Thyroid gland (tissue), 4 donors: Measurements from ENCODE around the gene PAK6. TPM values are rescaled to one million over a fixed set of nuclear protein-coding genes. Genes with fewer than 3 reads are reported as not detected.

Experiments
- DNase-seq, 2 donors: peaks; one replicate each; pipeline ENCODE4 v3.0.0-alpha.2; 2019
- H3K27ac ChIP-seq, 3 donors: fragments of 200-600 bp; sonication (generic); 1 replicate in 2 of 3; 2 replicates in 1 of 3; pipeline ENCODE4 v1.5.1; 2016 to 2019; ENCODE audit warnings: mild to moderate bottlenecking in 1 of 3, moderate library complexity in 1 of 3
- H3K27me3 ChIP-seq: fragments of 200-600 bp; sonication (generic); one replicate; pipeline ENCODE4 v1.5.1; 2019
- H3K36me3 ChIP-seq, 2 donors: fragments of 200-600 bp; sonication (generic); one replicate each; pipeline ENCODE4 v1.5.1; 2016 to 2019
- H3K4me1 ChIP-seq, 2 donors: fragments of 200-600 bp; sonication (generic); one replicate each; pipeline ENCODE4 v1.5.1; 2017 to 2019
- H3K4me3 ChIP-seq, 3 donors: fragments of 200-600 bp; sonication (generic); replicated peaks in 1 of 3; 1 replicate in 2 of 3; 2 replicates in 1 of 3; pipeline ENCODE4 v1.5.1; 2016; ENCODE audit warnings: mild to moderate bottlenecking in 1 of 3
- H3K9me3 ChIP-seq: fragments of 200-600 bp; sonication (generic); one replicate; pipeline ENCODE4 v1.5.1; 2017
- POLR2A ChIP-seq, 2 donors: fragments of 450-650 bp; IDR thresholded peaks; one replicate each; pipeline ENCODE4 v1.6.1; 2017; ENCODE audit warnings: antibody characterized with exemption in 2 of 2, mild to moderate bottlenecking in 2 of 2, moderate library complexity in 1 of 2
- WGBS, 2 donors: methylation state at CpG; one replicate each; pipeline ENCODE4 v1.1.5; 2017; 5-methylcytosine and 5-hydroxymethylcytosine counted together
- intact Hi-C: fragments of 100-400 bp; cut with DNase I; formaldehyde crosslinking; loops from one replicate; pipeline ENCODE4 v1.15.1; 2023
- total RNA-seq, 4 donors: library from RNA; depleted of rRNA; stranded (reverse); fragments of >200 nt; gene quantifications; one replicate each; pipeline ENCODE4 v1.2.3, GENCODE V29; 2016
- TF ChIP-seq, protein P1 (sequence below), 6 experiments: fragments of 200-600 bp in 3 of 6; fragments of 450-650 bp in 3 of 6; sonication (generic) in 3 of 6; IDR thresholded peaks; one replicate each; pipeline ENCODE4 v1.5.1; 2016 to 2019; ENCODE audit warnings: antibody characterized with exemption in 6 of 6, mild to moderate bottlenecking in 2 of 6, inconsistent platforms in 1 of 6, moderate library complexity in 1 of 6

The PAK6 gene
- total RNA-seq, 4 donors from 2014 or later = 33.9 to 63.4 (median 43.9) TPM

DNA sequence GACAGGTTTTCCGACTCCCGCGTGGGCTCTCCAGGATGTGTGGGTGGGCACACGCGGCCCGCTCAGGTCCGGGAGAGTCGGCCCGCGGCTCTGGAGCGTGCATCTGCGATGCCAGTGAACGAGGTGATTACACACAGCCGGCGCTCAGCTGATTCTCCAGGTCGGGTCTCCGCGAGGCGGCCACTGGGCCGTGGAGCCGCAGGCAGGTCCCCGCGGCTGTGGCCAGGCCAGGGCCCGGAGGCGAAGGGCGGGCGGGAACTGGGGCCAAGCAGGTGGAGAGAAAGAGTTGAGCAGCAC, 13.2 kb downstream of the PAK6 start:
- TF ChIP-seq, protein P1, sequence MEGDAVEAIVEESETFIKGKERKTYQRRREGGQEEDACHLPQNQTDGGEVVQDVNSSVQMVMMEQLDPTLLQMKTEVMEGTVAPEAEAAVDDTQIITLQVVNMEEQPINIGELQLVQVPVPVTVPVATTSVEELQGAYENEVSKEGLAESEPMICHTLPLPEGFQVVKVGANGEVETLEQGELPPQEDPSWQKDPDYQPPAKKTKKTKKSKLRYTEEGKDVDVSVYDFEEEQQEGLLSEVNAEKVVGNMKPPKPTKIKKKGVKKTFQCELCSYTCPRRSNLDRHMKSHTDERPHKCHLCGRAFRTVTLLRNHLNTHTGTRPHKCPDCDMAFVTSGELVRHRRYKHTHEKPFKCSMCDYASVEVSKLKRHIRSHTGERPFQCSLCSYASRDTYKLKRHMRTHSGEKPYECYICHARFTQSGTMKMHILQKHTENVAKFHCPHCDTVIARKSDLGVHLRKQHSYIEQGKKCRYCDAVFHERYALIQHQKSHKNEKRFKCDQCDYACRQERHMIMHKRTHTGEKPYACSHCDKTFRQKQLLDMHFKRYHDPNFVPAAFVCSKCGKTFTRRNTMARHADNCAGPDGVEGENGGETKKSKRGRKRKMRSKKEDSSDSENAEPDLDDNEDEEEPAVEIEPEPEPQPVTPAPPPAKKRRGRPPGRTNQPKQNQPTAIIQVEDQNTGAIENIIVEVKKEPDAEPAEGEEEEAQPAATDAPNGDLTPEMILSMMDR (IDR thresholded peaks at IDR 0.05) = no peak
- TF ChIP-seq POLR2A (IDR thresholded peaks at IDR 0.05) = no peak
- 39 to 57% methylated on average over 11 to 21 of the region's 27 CpGs for WGBS, 2 donors
- intact Hi-C loops = no loop called here

DNA sequence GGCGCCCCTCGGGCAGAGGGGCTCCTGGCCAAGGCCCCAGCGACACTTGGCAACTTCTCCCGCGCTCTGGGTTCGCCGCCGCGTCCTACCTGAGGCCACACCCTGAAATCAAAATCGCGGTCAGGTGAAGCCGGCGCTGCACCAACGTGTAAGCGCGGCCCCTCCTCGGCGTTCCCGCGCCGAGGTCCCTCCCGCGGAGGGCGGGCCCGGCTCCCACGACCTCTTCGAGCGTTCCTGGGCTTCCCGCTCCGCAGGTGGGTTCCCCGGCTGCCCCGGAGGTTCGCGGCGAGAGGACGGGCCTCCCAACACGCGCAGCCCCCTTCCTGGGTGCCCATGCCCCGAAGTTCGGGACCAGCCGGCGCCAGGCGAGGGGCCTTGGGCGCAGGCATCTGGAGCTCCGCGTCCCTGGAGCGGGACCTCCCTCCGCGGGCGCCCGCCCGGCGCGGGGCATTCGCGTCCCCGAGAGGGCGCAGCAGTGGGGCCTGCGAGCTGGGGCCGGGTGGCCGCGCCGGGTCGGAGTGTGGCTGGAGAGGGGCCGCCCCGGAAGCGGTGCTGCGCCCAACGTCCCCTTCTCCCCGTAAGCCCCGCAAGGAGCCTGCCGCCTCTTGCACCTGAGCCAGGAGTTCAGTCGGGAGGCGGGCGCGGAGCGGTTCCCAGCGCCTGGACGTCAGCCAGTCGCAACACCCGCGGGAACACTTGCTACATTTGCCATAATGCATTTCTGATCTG, 13.7 kb downstream of the PAK6 start:
- intact Hi-C loops = no loop called here
- TF ChIP-seq, protein P1 (IDR thresholded peaks at IDR 0.05) = no peak
- peak in 1 of 2 donors; percentile 79 for TF ChIP-seq POLR2A (IDR thresholded peaks at IDR 0.05)
- 0 to 1% methylated on average over 18 to 26 of the region's 82 CpGs for WGBS, 2 donors
- Histone ChIP-seq H3K27me3 (no peaks in the 10 kb centered on the region), H3K4me1 (peaks cover 11 to 26% of the 10 kb centered on the region in 2 donors), H3K27ac (peak overlapping the region; percentile 64 to 66 (median 64)), H3K4me3 (peak overlapping the region; percentile 43 to 52 (median 46)), H3K36me3 (no peaks in the 10 kb centered on the region), H3K9me3 (no peaks in the 10 kb centered on the region)
- DNase-seq = peak; percentile 81 to 84

More for the DNA sequence above, 13.2 kb downstream of the PAK6 start:
- DNase-seq = no peak
- peak overlapping the region in 1 of 3 donors; percentile 46 for H3K4me3 ChIP-seq
- H3K27me3 ChIP-seq = no peaks in the 10 kb centered on the region
- H3K36me3 ChIP-seq = no peaks in the 10 kb centered on the region
- no peaks in the 10 kb centered on the region for H3K9me3 ChIP-seq
- peak overlapping the region; percentile 64 to 66 (median 64) for H3K27ac ChIP-seq
- H3K4me1 ChIP-seq = peaks cover 11 to 26% of the 10 kb centered on the region in 2 donors

GRCh38 chr15:40253167-40253790, 14.4 kb downstream of the PAK6 start:
- Histone ChIP-seq H3K9me3 (no peaks in the 10 kb centered on the region), H3K27me3 (no peaks in the 10 kb centered on the region), H3K36me3 (no peaks in the 10 kb centered on the region), H3K4me1 (peaks cover 11 to 26% of the 10 kb centered on the region in 2 donors), H3K4me3 (peak overlapping the region; percentile 43 to 52 (median 46)), H3K27ac (peak overlapping the region in 2 of 3 donors; percentile 64)
- peak in 1 of 2 donors; percentile 30 for DNase-seq
- 25 to 46% methylated on average over 11 to 22 of the region's 28 CpGs for WGBS, 2 donors
- intact Hi-C loops = no loop called here
- no peak for TF ChIP-seq POLR2A (IDR thresholded peaks at IDR 0.05)
- TF ChIP-seq, protein P1 (IDR thresholded peaks at IDR 0.05) = no peak

DNA sequence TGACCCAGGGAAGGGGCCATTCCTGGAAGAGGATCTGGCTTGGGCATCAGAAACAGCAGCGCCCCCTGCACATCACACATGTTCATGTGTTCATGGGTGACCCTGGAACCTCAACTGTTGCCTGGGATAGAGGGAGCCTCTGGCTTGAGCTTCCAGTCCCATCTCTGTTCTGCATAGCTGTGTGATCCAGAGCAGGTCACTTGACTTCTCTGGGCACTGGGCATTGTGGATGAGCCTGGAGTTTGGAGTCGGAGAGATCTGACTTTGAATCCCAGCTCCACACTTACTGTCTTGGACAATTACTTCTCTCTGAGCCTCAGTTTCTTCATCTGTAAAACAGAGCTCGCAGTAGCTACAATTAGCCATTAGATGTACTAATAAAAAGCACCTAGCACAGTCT, 15.6 kb downstream of the PAK6 start:
- 92 to 96% methylated on average over 3 of the region's 3 CpGs for WGBS, 2 donors
- intact Hi-C loops = no loop called here

More for the DNA sequence above, 15.6 kb downstream of the PAK6 start:
- TF ChIP-seq, protein P1 (IDR thresholded peaks at IDR 0.05) = no peak
- TF ChIP-seq POLR2A (IDR thresholded peaks at IDR 0.05) = no peak
- no peak for DNase-seq
- Histone ChIP-seq H3K4me3 (no peak overlapping the region), H3K4me1 (peaks cover 11 to 26% of the 10 kb centered on the region in 2 donors), H3K27ac (no peak overlapping the region), H3K27me3 (no peaks in the 10 kb centered on the region), H3K36me3 (no peaks in the 10 kb centered on the region), H3K9me3 (no peaks in the 10 kb centered on the region)
